Measurements from ENCODE around the gene BICC1. TPM values are rescaled to one million over a fixed set of nuclear protein-coding genes. Genes with fewer than 3 reads are reported as not detected.

BICC1 gene
- total RNA-seq, 1 experiment from 2014 or later = 0.67 TPM

DNA sequence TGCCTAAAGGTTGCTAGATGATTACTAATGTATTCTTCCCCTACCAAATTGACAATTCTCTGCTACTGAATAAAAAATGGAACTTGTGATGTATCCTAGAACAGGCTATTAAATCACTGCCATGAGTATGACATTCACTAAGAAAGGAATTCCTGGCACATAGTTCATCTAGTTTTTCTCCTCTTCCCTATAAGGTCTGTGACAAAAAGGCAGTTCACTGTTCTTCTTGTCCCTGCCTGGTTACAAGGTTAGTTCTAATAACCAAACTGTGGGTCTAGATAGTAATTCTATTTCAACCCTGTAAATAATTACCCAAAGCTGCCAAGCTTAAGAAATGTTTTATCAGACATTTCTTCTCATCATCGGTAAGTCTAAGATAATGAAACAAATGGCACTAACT is 245.6 kb downstream of the BICC1 start:
- intact Hi-C loops (cut with micrococcal nuclease; ENCODE audit: unreplicated experiment) (no loop called here), in situ Hi-C loops (cut with HindIII; ENCODE audit: low pct_unique_long_range_greater_than_20kb, low sequenced_read_pairs) (no loop called here)
- TF ChIP-seq, protein P1, sequence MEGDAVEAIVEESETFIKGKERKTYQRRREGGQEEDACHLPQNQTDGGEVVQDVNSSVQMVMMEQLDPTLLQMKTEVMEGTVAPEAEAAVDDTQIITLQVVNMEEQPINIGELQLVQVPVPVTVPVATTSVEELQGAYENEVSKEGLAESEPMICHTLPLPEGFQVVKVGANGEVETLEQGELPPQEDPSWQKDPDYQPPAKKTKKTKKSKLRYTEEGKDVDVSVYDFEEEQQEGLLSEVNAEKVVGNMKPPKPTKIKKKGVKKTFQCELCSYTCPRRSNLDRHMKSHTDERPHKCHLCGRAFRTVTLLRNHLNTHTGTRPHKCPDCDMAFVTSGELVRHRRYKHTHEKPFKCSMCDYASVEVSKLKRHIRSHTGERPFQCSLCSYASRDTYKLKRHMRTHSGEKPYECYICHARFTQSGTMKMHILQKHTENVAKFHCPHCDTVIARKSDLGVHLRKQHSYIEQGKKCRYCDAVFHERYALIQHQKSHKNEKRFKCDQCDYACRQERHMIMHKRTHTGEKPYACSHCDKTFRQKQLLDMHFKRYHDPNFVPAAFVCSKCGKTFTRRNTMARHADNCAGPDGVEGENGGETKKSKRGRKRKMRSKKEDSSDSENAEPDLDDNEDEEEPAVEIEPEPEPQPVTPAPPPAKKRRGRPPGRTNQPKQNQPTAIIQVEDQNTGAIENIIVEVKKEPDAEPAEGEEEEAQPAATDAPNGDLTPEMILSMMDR (IDR thresholded peaks at IDR 0.05) = no peak
- TF ChIP-seq SIN3A (IDR thresholded peaks at IDR 0.05; ENCODE audit: borderline replicate concordance, insufficient read depth, low read depth, low read length) = no peak
- TF ChIP-seq, protein P2, sequence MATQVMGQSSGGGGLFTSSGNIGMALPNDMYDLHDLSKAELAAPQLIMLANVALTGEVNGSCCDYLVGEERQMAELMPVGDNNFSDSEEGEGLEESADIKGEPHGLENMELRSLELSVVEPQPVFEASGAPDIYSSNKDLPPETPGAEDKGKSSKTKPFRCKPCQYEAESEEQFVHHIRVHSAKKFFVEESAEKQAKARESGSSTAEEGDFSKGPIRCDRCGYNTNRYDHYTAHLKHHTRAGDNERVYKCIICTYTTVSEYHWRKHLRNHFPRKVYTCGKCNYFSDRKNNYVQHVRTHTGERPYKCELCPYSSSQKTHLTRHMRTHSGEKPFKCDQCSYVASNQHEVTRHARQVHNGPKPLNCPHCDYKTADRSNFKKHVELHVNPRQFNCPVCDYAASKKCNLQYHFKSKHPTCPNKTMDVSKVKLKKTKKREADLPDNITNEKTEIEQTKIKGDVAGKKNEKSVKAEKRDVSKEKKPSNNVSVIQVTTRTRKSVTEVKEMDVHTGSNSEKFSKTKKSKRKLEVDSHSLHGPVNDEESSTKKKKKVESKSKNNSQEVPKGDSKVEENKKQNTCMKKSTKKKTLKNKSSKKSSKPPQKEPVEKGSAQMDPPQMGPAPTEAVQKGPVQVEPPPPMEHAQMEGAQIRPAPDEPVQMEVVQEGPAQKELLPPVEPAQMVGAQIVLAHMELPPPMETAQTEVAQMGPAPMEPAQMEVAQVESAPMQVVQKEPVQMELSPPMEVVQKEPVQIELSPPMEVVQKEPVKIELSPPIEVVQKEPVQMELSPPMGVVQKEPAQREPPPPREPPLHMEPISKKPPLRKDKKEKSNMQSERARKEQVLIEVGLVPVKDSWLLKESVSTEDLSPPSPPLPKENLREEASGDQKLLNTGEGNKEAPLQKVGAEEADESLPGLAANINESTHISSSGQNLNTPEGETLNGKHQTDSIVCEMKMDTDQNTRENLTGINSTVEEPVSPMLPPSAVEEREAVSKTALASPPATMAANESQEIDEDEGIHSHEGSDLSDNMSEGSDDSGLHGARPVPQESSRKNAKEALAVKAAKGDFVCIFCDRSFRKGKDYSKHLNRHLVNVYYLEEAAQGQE (IDR thresholded peaks at IDR 0.05; ENCODE audit: insufficient read depth in 1 of 2, low read depth in 2 of 2, low read length in 1 of 2) = no peak
- TF ChIP-seq TCF7L2 (IDR thresholded peaks at IDR 0.05; ENCODE audit: low read depth, low read length) = no peak
- no peak for TF ChIP-seq POLR2AphosphoS5 (IDR thresholded peaks at IDR 0.05; ENCODE audit: low read depth, low read length)
- no TSS peak for BruUV-seq (replicated peaks)
- POLR2A ChIA-PET = no interaction called here
- Histone ChIP-seq H3K4me3 (ENCODE audit: low read depth in 2 of 2, low read length in 2 of 2) (no peak overlapping the region), H3K36me3 (ENCODE audit: control insufficient read depth, insufficient read depth, low read length) (no peaks in the 10 kb centered on the region), H3K4me1 (ENCODE audit: control insufficient read depth, insufficient read depth, low read length) (no peaks in the 10 kb centered on the region), H3K27me3 (ENCODE audit: control insufficient read depth, insufficient read depth, low read length) (no peaks in the 10 kb centered on the region), H3K27ac (ENCODE audit: low read length) (no peak overlapping the region), H3K9me3 (ENCODE audit: control insufficient read depth, insufficient read depth, low read depth, low read length) (no peaks in the 10 kb centered on the region)
- ATAC-seq = no peak
- no peak for DNase-seq (ENCODE audit: low read depth, low spot score)
- CTCF ChIA-PET = no interaction called here

DNA sequence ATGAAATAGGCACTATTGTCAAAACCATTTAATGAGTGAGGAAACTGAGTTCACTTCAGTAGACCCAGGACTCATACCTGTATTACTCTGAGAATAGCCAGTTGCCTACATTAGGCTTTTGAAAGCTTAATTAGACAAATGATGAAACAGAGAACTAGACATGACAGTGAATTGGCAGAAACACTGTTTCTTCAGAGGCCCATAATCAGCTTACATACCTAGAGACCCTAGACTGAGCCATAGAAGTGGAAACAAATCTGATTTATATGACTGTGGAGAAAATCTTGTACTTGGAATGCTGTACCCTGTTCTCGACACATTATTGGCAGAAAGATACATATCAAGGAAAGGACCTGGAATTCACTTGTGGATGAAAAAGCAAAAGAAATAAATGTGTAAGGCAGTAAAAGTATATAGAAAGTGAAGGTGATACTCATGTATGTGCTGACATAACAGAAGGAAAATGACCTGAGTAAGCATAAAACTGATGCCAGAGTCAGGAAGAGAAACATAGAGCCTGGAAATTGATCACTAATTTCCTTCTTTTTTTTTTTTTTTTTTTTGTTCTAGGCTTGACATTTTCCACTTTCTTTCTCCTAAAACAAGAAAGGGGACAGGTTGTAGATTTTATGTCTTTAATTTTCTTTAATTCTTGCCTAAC is 251.5 kb downstream of the BICC1 start:
- TF ChIP-seq, protein P1 (IDR thresholded peaks at IDR 0.05) = no peak
- TF ChIP-seq, protein P2 (IDR thresholded peaks at IDR 0.05; ENCODE audit: insufficient read depth in 1 of 2, low read depth in 2 of 2, low read length in 1 of 2) = no peak
- no TSS peak for BruUV-seq (replicated peaks)
- ChIA-PET POLR2A (no interaction called here), CTCF (no interaction called here)
- intact Hi-C loops (cut with micrococcal nuclease; ENCODE audit: unreplicated experiment) (no loop called here), in situ Hi-C loops (cut with HindIII; ENCODE audit: low pct_unique_long_range_greater_than_20kb, low sequenced_read_pairs) (no loop called here)
- no peaks in the 10 kb centered on the region for H3K4me1 ChIP-seq (ENCODE audit: control insufficient read depth, insufficient read depth, low read length)
- H3K36me3 ChIP-seq (ENCODE audit: control insufficient read depth, insufficient read depth, low read length) = no peaks in the 10 kb centered on the region
- no peak overlapping the region for H3K4me3 ChIP-seq (ENCODE audit: low read depth in 2 of 2, low read length in 2 of 2)
- no peak overlapping the region for H3K27ac ChIP-seq (ENCODE audit: low read length)
- DNase-seq (ENCODE audit: low read depth, low spot score) (no peak), ATAC-seq (no peak)
- no peaks in the 10 kb centered on the region for H3K27me3 ChIP-seq (ENCODE audit: control insufficient read depth, insufficient read depth, low read length)
- peaks cover 6% of the 10 kb centered on the region; the same call in 1 of the 2 replicates for H3K9me3 ChIP-seq (ENCODE audit: control insufficient read depth, insufficient read depth, low read depth, low read length)
